Loucy (cell line): Measurements from ENCODE around the gene PTMS.

ENCODE experiments used
- H2AFZ ChIP-seq: fragments of 200-600 bp; sonication (generic); 2 replicates; pipeline ENCODE4 v1.6.0; 2016; ENCODE audit warnings: antibody characterized with exemption, mild to moderate bottlenecking, low read length, moderate library complexity
- H3F3A ChIP-seq: fragments of 200-600 bp; 2 replicates; pipeline ENCODE4 v1.6.0; 2016; ENCODE audit warnings: antibody characterized with exemption, low read depth, mild to moderate bottlenecking
- H3K27me3 ChIP-seq: fragments of 200-600 bp; sonication (generic); 2 replicates; pipeline ENCODE4 v1.6.1; 2014; ENCODE audit warnings: low read length, mild to moderate bottlenecking; ENCODE audit not compliant: insufficient read depth, poor library complexity, severe bottlenecking
- H3K36me3 ChIP-seq: fragments of 200-600 bp; sonication (generic); 2 replicates; pipeline ENCODE4 v1.6.1; 2016; ENCODE audit warnings: low read length; ENCODE audit not compliant: insufficient read depth
- H3K4me1 ChIP-seq: fragments of 200-600 bp; sonication (generic); 2 replicates; pipeline ENCODE4 v1.5.1; 2014; ENCODE audit warnings: low read length, mild to moderate bottlenecking; ENCODE audit not compliant: insufficient read depth, poor library complexity, severe bottlenecking
- H3K4me2 ChIP-seq: fragments of 200-600 bp; sonication (generic); 2 replicates; pipeline ENCODE4 v1.6.0; 2014; ENCODE audit warnings: antibody characterized with exemption, low read length, low read depth, mild to moderate bottlenecking; ENCODE audit not compliant: poor library complexity, severe bottlenecking
- H3K4me3 ChIP-seq: fragments of 200-600 bp; sonication (generic); 2 replicates; pipeline ENCODE4 v1.5.1; 2014; ENCODE audit warnings: low read length, mild to moderate bottlenecking, mixed read lengths; ENCODE audit not compliant: poor library complexity, severe bottlenecking
- H3K79me2 ChIP-seq: fragments of 200-600 bp; sonication (generic); 2 replicates; pipeline ENCODE4 v1.6.1; 2014; ENCODE audit warnings: low read length; ENCODE audit not compliant: insufficient read depth
- H3K9ac ChIP-seq: fragments of 200-600 bp; sonication (generic); 2 replicates; pipeline ENCODE4 v1.6.0; 2014; ENCODE audit warnings: mild to moderate bottlenecking, low read depth, low read length, moderate library complexity; ENCODE audit not compliant: poor library complexity, severe bottlenecking
- H3K9me2 ChIP-seq: fragments of 200-600 bp; sonication (generic); replicated peaks from 2 replicates; pipeline ENCODE4 v1.6.1; 2016; ENCODE audit warnings: low read depth, low read length, mixed read lengths
- H3K9me3 ChIP-seq: fragments of 200-600 bp; sonication (generic); 2 replicates; pipeline ENCODE4 v1.6.1; 2014; ENCODE audit warnings: mild to moderate bottlenecking, antibody characterized with exemption, low read length, low read depth; ENCODE audit not compliant: insufficient read depth
- H4K20me1 ChIP-seq: fragments of 200-600 bp; sonication (generic); 2 replicates; pipeline ENCODE4 v1.6.0; 2014; ENCODE audit warnings: antibody characterized with exemption, low read length, mild to moderate bottlenecking; ENCODE audit not compliant: insufficient read depth, poor library complexity, severe bottlenecking
- CTCF ChIP-seq: fragments of 200-600 bp; sonication (generic); conservative IDR thresholded peaks from 2 replicates; pipeline ENCODE4 v1.5.1; 2014; ENCODE audit warnings: mild to moderate bottlenecking, antibody characterized with exemption, low read length
- EZH2phosphoT487 ChIP-seq: fragments of 200-600 bp; IDR thresholded peaks from 2 replicates; pipeline ENCODE4 v1.6.1; 2018; ENCODE audit warnings: antibody characterized with exemption, mild to moderate bottlenecking, moderate library complexity, borderline replicate concordance

PTMS gene

GRCh38 chr12:6750506-6750905 lies 15.7 kb upstream of the PTMS start:
- H3K36me3 ChIP-seq: peaks cover 31% of the 10 kb centered on the region; the same call in 1 of the 2 replicates
- TF ChIP-seq EZH2phosphoT487: no peak
- TF ChIP-seq CTCF: no peak

DNA sequence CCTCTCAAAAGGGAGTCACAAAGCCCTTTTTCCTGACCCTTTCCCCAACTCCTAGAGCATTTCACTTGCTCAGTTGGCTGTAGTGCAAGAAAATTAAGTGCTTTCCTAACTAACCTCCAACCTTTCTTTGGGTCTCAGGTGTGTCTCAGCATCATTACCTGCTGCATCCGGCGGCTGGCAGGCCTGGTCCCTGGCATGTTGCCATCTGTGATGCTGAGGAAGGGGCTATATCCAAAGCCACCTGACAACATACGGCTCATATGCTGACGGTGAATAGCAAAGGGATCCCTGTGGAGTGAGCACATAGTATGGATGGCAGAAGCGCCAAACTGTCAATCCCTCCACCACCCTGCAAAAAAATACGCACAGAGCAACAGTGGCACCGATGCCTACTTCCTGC lies 14.4 kb upstream of the PTMS start:
- Histone ChIP-seq H3K4me2 (peak overlapping the region; percentile 98), H3K4me1 (peaks cover 26% of the 10 kb centered on the region), H4K20me1 (peaks cover 13% of the 10 kb centered on the region), H3K9me2 (no peaks in the 10 kb centered on the region), H3K36me3 (peaks cover 31% of the 10 kb centered on the region; the same call in 1 of the 2 replicates), H3K4me3 (peak overlapping the region; percentile 87), H3K79me2 (peaks cover 30% of the 10 kb centered on the region), H3K27me3 (peaks cover 3% of the 10 kb centered on the region), H3K9me3 (no peaks in the 10 kb centered on the region), H3K9ac (peak overlapping the region; percentile 97), H2AFZ (no peak overlapping the region), H3F3A (no peaks in the 10 kb centered on the region)
- TF ChIP-seq CTCF: no peak
- no peak for TF ChIP-seq EZH2phosphoT487

More at GRCh38 chr12:6750506-6750905, 15.7 kb upstream of the PTMS start:
- H4K20me1 ChIP-seq: peaks cover 13% of the 10 kb centered on the region
- peaks cover 3% of the 10 kb centered on the region for H3K27me3 ChIP-seq
- H3K9me2 ChIP-seq: no peaks in the 10 kb centered on the region
- H2AFZ ChIP-seq: no peak overlapping the region
- no peaks in the 10 kb centered on the region for H3F3A ChIP-seq
- peak overlapping the region; percentile 97 for H3K9ac ChIP-seq
- H3K9me3 ChIP-seq: no peaks in the 10 kb centered on the region
- peaks cover 32% of the 10 kb centered on the region for H3K4me1 ChIP-seq
- H3K79me2 ChIP-seq: peaks cover 30% of the 10 kb centered on the region
- peak overlapping the region; percentile 98 for H3K4me2 ChIP-seq
- no peak overlapping the region for H3K4me3 ChIP-seq

GRCh38 chr12:6752167-6752920 lies 13.8 kb upstream of the PTMS start:
- Histone ChIP-seq H3K27me3 (peaks cover 3% of the 10 kb centered on the region), H3K9ac (peak overlapping the region; percentile 97), H3K9me3 (no peaks in the 10 kb centered on the region), H2AFZ (peak overlapping the region; percentile 68), H3K9me2 (no peaks in the 10 kb centered on the region), H3K4me3 (peak overlapping the region; percentile 87), H3F3A (no peaks in the 10 kb centered on the region), H3K4me1 (peaks cover 26% of the 10 kb centered on the region), H3K79me2 (peaks cover 30% of the 10 kb centered on the region), H3K36me3 (peaks cover 25% of the 10 kb centered on the region; the same call in 1 of the 2 replicates), H3K4me2 (peak overlapping the region; percentile 98), H4K20me1 (peaks cover 13% of the 10 kb centered on the region)
- no peak for TF ChIP-seq EZH2phosphoT487
- no peak; the same call in 1 of the 2 replicates for TF ChIP-seq CTCF
